ENCODE data around the gene INHA. TPM values are rescaled to one million over a fixed set of nuclear protein-coding genes. Genes with fewer than 3 reads are reported as not detected.

The INHA gene
- total and polyA plus RNA-seq, 3 donors from 2014 or later: 265 to 371 (median 325) TPM

- H3K4me3 ChIP-seq: no peak overlapping the region
- intact Hi-C loops (cut with DNase I; ENCODE audit: low total_unique reads): no loop called here
- no peak for TF ChIP-seq POLR2A (IDR thresholded peaks at IDR 0.05)
- TF ChIP-seq, protein P1, sequence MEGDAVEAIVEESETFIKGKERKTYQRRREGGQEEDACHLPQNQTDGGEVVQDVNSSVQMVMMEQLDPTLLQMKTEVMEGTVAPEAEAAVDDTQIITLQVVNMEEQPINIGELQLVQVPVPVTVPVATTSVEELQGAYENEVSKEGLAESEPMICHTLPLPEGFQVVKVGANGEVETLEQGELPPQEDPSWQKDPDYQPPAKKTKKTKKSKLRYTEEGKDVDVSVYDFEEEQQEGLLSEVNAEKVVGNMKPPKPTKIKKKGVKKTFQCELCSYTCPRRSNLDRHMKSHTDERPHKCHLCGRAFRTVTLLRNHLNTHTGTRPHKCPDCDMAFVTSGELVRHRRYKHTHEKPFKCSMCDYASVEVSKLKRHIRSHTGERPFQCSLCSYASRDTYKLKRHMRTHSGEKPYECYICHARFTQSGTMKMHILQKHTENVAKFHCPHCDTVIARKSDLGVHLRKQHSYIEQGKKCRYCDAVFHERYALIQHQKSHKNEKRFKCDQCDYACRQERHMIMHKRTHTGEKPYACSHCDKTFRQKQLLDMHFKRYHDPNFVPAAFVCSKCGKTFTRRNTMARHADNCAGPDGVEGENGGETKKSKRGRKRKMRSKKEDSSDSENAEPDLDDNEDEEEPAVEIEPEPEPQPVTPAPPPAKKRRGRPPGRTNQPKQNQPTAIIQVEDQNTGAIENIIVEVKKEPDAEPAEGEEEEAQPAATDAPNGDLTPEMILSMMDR (IDR thresholded peaks at IDR 0.05): no peak
- WGBS, 2 donors: 85 to 88% methylated on average over 6 of the region's 6 CpGs
- no peaks in the 10 kb centered on the region for H3K27me3 ChIP-seq
- no peak overlapping the region for H3K27ac ChIP-seq
- H3K36me3 ChIP-seq (ENCODE audit: low read depth, missing control alignments): no peaks in the 10 kb centered on the region
- no peak for DNase-seq
- H3K4me1 ChIP-seq: peaks cover 12% of the 10 kb centered on the region
- no peaks in the 10 kb centered on the region for H3K9me3 ChIP-seq
These were observed 48.4 kb downstream of the INHA start for GRCh38 chr2:219620546-219620945.

GRCh38 chr2:219621935-219622334 lies 49.8 kb downstream of the INHA start:
- no peaks in the 10 kb centered on the region for H3K27me3 ChIP-seq
- intact Hi-C loops (cut with DNase I; ENCODE audit: low total_unique reads): no loop called here
- H3K4me1 ChIP-seq: peaks cover 17% of the 10 kb centered on the region

GRCh38 chr2:219622472-219622871 lies 50.4 kb downstream of the INHA start:
- no peak overlapping the region for H3K27ac ChIP-seq
- no peaks in the 10 kb centered on the region for H3K27me3 ChIP-seq
- no peaks in the 10 kb centered on the region for H3K36me3 ChIP-seq (ENCODE audit: low read depth, missing control alignments)
- TF ChIP-seq POLR2A (IDR thresholded peaks at IDR 0.05): no peak
- TF ChIP-seq, protein P1 (IDR thresholded peaks at IDR 0.05): no peak
- peaks cover 17% of the 10 kb centered on the region for H3K4me1 ChIP-seq
- no peaks in the 10 kb centered on the region for H3K9me3 ChIP-seq
- H3K4me3 ChIP-seq: no peak overlapping the region
- intact Hi-C loops (cut with DNase I; ENCODE audit: low total_unique reads): no loop called here
- WGBS, 2 donors: 88 to 100% methylated on average over 2 of the region's 2 CpGs
- no peak for DNase-seq

More at GRCh38 chr2:219621935-219622334, 49.8 kb downstream of the INHA start:
- TF ChIP-seq POLR2A (IDR thresholded peaks at IDR 0.05): no peak
- TF ChIP-seq, protein P1 (IDR thresholded peaks at IDR 0.05): no peak
- H3K4me3 ChIP-seq: no peak overlapping the region
- WGBS, 2 donors: 82 to 88% methylated on average over 4 of the region's 4 CpGs
- no peaks in the 10 kb centered on the region for H3K9me3 ChIP-seq
- H3K27ac ChIP-seq: no peak overlapping the region
- DNase-seq: no peak
- no peaks in the 10 kb centered on the region for H3K36me3 ChIP-seq (ENCODE audit: low read depth, missing control alignments)

- TF ChIP-seq POLR2A (IDR thresholded peaks at IDR 0.05): no peak
- TF ChIP-seq, protein P1 (IDR thresholded peaks at IDR 0.05): no peak
- Histone ChIP-seq H3K27ac (no peak overlapping the region), H3K27me3 (no peaks in the 10 kb centered on the region), H3K36me3 (ENCODE audit: low read depth, missing control alignments) (no peaks in the 10 kb centered on the region), H3K4me1 (peaks cover 26% of the 10 kb centered on the region), H3K9me3 (no peaks in the 10 kb centered on the region), H3K4me3 (no peak overlapping the region)
- WGBS, 2 donors: 86 to 90% methylated on average over 6 of the region's 6 CpGs
- no peak for DNase-seq
- intact Hi-C loops (cut with DNase I; ENCODE audit: low total_unique reads): no loop called here
These were observed 52.5 kb downstream of the INHA start for GRCh38 chr2:219624565-219624964.

GRCh38 chr2:219625179-219625578 lies 53.1 kb downstream of the INHA start:
- no peaks in the 10 kb centered on the region for H3K27me3 ChIP-seq
- no peaks in the 10 kb centered on the region for H3K36me3 ChIP-seq (ENCODE audit: low read depth, missing control alignments)
- no peak overlapping the region for H3K27ac ChIP-seq
- no peak overlapping the region for H3K4me3 ChIP-seq
- intact Hi-C loops (cut with DNase I; ENCODE audit: low total_unique reads): no loop called here
- no peaks in the 10 kb centered on the region for H3K9me3 ChIP-seq
- TF ChIP-seq, protein P1 (IDR thresholded peaks at IDR 0.05): no peak
- TF ChIP-seq POLR2A (IDR thresholded peaks at IDR 0.05): no peak
- WGBS, 2 donors: 95% methylated on average over 5 of the region's 5 CpGs
- peaks cover 29% of the 10 kb centered on the region for H3K4me1 ChIP-seq
- no peak for DNase-seq
